GM18873 (cell line): ENCODE data around the gene SIK3.

ENCODE experiments used
- ATAC-seq: cut with Tn5 transposase; IDR thresholded peaks from one replicate; pipeline ENCODE4 v1.9.1; 2021; ENCODE audit warnings: mild to moderate bottlenecking, moderate library complexity, moderate number of reproducible peaks; ENCODE audit not compliant: unreplicated experiment, low FRiP score

The SIK3 gene

GRCh38 chr11:116976941-116977570 is 121.2 kb downstream of the SIK3 start:
- ATAC-seq = no peak

- no peak for ATAC-seq
These were observed 122.6 kb downstream of the SIK3 start for GRCh38 chr11:116975661-116976060.

- ATAC-seq = no peak
These were observed 125.0 kb downstream of the SIK3 start for GRCh38 chr11:116973270-116973669.

- ATAC-seq = no peak
These were observed 125.5 kb downstream of the SIK3 start for GRCh38 chr11:116972691-116973090.

- ATAC-seq = no peak
These were observed 127.5 kb downstream of the SIK3 start for GRCh38 chr11:116970485-116971292.

- no peak for ATAC-seq
These were observed 128.5 kb downstream of the SIK3 start for GRCh38 chr11:116969694-116970093.

- ATAC-seq = no peak
These were observed 134.0 kb downstream of the SIK3 start for GRCh38 chr11:116964269-116964668.

GRCh38 chr11:116963813-116964212 is 134.4 kb downstream of the SIK3 start:
- ATAC-seq = no peak

- no peak for ATAC-seq
These were observed 136.1 kb downstream of the SIK3 start for GRCh38 chr11:116962108-116962507.

GRCh38 chr11:116960930-116961329 is 137.3 kb downstream of the SIK3 start:
- no peak for ATAC-seq

- ATAC-seq = no peak
These were observed 140.0 kb downstream of the SIK3 start for GRCh38 chr11:116958246-116958645.

- ATAC-seq = no peak
These were observed 142.3 kb downstream of the SIK3 start for GRCh38 chr11:116955949-116956348.

- ATAC-seq = no peak
These were observed 142.7 kb downstream of the SIK3 start for GRCh38 chr11:116955548-116955947.

GRCh38 chr11:116953530-116954285 is 144.5 kb downstream of the SIK3 start:
- no peak for ATAC-seq

GRCh38 chr11:116951762-116952161 is 146.5 kb downstream of the SIK3 start:
- no peak for ATAC-seq

GRCh38 chr11:116950210-116950609 is 148.0 kb downstream of the SIK3 start:
- ATAC-seq = no peak

- ATAC-seq = no peak
These were observed 149.8 kb downstream of the SIK3 start for GRCh38 chr11:116948391-116948790.

- ATAC-seq = no peak
These were observed 151.8 kb downstream of the SIK3 start for GRCh38 chr11:116946414-116946813.

- no peak for ATAC-seq
These were observed 158.7 kb downstream of the SIK3 start for GRCh38 chr11:116939499-116939898.

GRCh38 chr11:116938471-116939070 is 159.7 kb downstream of the SIK3 start:
- no peak for ATAC-seq
